ENCODE results near the gene ADARB2. TPM values are rescaled to one million over a fixed set of nuclear protein-coding genes. Genes with fewer than 3 reads are reported as not detected.
"Not testable (repeated sequence)": the region's sequence is repeated elsewhere in the genome, so short reads cannot be mapped to it uniquely, and the experiment has no call there.

Gene ADARB2
- total and polyA plus RNA-seq, 8 donors = 0.34 to 24.7 (median 3.2) TPM

DNA sequence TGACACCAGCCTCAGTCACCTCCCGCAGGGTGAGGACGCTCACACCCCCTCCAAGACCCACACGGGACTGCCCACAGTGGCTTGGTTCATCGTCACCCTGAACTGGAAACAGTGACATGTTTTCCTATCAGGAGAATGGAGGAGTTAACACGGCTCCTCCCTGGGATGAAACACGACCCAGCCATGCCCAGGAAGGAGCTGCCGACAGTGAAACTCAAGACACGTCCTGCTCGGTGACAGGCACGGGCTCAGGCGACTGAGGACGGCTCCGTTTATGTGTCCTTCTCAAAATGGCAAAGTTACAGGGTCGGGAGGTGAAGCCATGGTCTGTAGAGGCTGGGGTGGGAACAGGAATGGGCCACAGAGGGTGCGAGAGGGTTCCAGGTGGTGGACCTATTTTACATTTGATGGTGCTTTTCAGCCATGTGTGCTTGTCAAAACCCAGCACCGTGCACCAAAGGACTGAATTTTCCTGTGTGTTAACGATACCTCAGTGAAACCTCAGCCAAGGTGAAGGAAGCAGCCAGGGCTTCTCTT, 272.4 kb downstream of the ADARB2 start:
- no peaks in the 10 kb centered on the region for H3K4me1 ChIP-seq
- 28 to 42% methylated on average over 17 of the region's 17 CpGs for WGBS, 2 donors
- no peak overlapping the region for H3K27ac ChIP-seq
- no peaks in the 10 kb centered on the region for H3K36me3 ChIP-seq
- no peaks in the 10 kb centered on the region for H3K27me3 ChIP-seq
- intact Hi-C loops (cut with DNase I) = no loop called here
- no peak overlapping the region for H3K4me3 ChIP-seq
- TF ChIP-seq CTCF (IDR thresholded peaks at IDR 0.05) = no peak
- FAIRE-seq (no peak), DNase-seq (no peak), ATAC-seq (no peak)
- no peaks in the 10 kb centered on the region for H3K9me3 ChIP-seq

GRCh38 chr10:1463971-1464370, 273.4 kb downstream of the ADARB2 start:
- DNase-seq; H3K27ac ChIP-seq; intact Hi-C loops (cut with DNase I); H3K4me3 ChIP-seq; ATAC-seq; H3K4me1 ChIP-seq; H3K27me3 ChIP-seq; H3K9me3 ChIP-seq; FAIRE-seq; H3K36me3 ChIP-seq: not testable (repeated sequence)
- 81 to 83% methylated on average over 23 to 26 of the region's 26 CpGs for WGBS, 2 donors

DNA sequence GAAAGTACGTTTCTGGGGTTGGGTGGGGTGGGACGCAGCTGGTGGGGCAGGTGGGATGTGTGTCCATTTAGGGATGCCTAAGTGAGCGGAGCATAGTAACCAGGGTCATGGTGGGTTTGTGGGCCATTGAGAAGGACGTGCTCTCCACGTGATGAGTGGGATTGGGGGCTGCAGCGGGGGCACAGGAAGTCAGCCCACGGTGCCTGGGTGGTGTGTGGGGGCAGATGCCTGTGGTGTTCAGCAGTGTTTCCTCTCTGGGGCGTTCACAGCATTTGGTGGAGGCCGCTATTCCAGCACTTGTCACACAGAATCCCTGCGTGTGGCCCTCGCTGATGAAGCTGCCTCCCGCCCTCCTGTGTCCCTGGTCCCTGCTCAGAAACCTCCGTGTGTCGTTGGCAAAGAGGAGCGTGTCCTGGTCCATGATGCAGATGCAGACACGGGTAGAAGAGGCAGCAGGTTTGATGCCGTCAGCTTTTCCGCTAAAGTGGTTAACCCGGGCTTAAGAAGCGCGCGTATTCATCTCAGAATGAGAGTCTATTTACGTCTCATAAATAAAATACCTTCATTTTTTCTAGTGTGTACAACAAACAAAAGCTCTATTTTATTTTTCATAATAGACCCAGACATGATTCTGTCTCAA, 274.2 kb downstream of the ADARB2 start:
- 72 to 80% methylated on average over 23 of the region's 23 CpGs for WGBS, 2 donors
- intact Hi-C loops (cut with DNase I) = no loop called here

DNA sequence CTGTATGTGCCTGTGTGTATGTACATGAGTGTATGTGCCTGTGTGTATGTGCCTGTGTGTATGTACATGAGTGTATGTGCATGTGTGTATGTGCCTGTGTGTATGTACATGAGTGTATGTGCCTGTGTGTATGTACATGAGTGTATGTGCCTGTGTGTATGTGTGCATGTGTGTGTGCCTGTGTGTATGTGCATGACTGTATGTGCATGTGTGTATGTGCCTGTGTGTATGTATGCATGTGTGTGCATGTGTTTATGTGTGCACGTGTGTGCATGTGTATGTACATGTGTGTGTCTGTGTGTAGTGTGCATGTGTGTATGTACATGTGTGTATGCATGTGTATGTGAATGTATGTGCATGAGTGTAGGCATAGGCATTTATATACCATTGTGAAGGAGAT, 274.8 kb downstream of the ADARB2 start:
- ATAC-seq (no peak), DNase-seq (no peak), FAIRE-seq (no peak)
- Histone ChIP-seq H3K27ac (no peak overlapping the region), H3K4me1 (no peaks in the 10 kb centered on the region), H3K4me3 (no peak overlapping the region), H3K9me3 (no peaks in the 10 kb centered on the region), H3K36me3 (no peaks in the 10 kb centered on the region), H3K27me3 (no peaks in the 10 kb centered on the region)
- intact Hi-C loops (cut with DNase I) = no loop called here
- no peak for TF ChIP-seq CTCF (IDR thresholded peaks at IDR 0.05)
- WGBS, 2 donors = 68 to 69% methylated on average over 1 of the region's 1 CpG

More for the DNA sequence above, 274.2 kb downstream of the ADARB2 start:
- Histone ChIP-seq H3K27ac (no peak overlapping the region), H3K9me3 (no peaks in the 10 kb centered on the region), H3K4me3 (no peak overlapping the region), H3K4me1 (no peaks in the 10 kb centered on the region), H3K27me3 (no peaks in the 10 kb centered on the region), H3K36me3 (no peaks in the 10 kb centered on the region)
- DNase-seq (no peak), FAIRE-seq (no peak), ATAC-seq (no peak)
- no peak for TF ChIP-seq CTCF (IDR thresholded peaks at IDR 0.05)

DNA sequence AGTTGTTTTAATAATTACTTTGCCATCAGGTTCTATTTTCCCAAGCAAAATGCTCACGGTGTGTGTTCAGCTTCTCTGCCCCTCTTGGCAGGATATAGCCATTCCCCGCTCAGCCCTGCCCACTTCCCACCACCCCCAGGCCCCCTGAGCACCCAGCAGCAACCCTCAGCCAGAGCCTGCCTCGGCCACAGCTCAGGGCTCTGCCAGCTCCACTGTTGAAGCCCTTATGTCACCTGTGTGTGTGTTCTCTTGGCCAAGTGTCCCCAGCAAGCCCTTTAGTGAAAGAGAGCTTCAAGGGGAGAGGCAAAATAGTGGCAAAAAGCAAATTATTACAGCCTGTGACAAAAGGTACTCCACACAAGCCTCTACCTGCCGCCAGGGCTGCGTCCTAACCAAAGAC, 275.3 kb downstream of the ADARB2 start:
- FAIRE-seq = no peak
- intact Hi-C loops (cut with DNase I) = no loop called here
- no peak for ATAC-seq
- WGBS, 2 donors = 60 to 74% methylated on average over 5 of the region's 5 CpGs
- no peaks in the 10 kb centered on the region for H3K9me3 ChIP-seq
- H3K4me1 ChIP-seq = no peaks in the 10 kb centered on the region
- DNase-seq = no peak
- H3K36me3 ChIP-seq = no peaks in the 10 kb centered on the region
- no peaks in the 10 kb centered on the region for H3K27me3 ChIP-seq
- no peak for TF ChIP-seq CTCF (IDR thresholded peaks at IDR 0.05)
- no peak overlapping the region for H3K4me3 ChIP-seq
- no peak overlapping the region for H3K27ac ChIP-seq
